Measurements from ENCODE around the gene CPXM1.

DNA sequence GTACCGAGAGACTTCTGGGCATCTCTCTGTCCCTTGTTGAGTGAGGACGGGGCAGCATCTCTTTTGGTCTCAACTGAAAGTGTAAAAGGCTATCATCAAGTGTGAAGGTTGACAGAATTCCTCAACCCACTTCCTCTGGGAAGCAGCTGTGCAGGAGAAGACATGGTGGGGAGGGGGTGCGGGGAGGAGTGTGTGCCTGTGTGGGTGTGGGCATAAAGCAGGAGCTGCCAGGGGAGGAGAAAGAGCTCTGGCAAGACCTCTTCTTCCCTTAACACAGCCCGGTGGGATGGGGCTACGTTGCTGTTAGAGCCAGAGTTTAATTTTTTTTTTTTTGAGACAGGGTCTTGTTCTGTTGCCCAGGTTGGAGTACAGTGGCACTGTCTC lies 31.8 kb downstream of the CPXM1 start:
- TF ChIP-seq, protein P1, sequence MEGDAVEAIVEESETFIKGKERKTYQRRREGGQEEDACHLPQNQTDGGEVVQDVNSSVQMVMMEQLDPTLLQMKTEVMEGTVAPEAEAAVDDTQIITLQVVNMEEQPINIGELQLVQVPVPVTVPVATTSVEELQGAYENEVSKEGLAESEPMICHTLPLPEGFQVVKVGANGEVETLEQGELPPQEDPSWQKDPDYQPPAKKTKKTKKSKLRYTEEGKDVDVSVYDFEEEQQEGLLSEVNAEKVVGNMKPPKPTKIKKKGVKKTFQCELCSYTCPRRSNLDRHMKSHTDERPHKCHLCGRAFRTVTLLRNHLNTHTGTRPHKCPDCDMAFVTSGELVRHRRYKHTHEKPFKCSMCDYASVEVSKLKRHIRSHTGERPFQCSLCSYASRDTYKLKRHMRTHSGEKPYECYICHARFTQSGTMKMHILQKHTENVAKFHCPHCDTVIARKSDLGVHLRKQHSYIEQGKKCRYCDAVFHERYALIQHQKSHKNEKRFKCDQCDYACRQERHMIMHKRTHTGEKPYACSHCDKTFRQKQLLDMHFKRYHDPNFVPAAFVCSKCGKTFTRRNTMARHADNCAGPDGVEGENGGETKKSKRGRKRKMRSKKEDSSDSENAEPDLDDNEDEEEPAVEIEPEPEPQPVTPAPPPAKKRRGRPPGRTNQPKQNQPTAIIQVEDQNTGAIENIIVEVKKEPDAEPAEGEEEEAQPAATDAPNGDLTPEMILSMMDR (IDR thresholded peaks at IDR 0.05; ENCODE audit: poor library complexity), result no peak
- TF ChIP-seq EZH2phosphoT487 (IDR thresholded peaks at IDR 0.05; ENCODE audit: low read depth, severe bottlenecking, unreplicated experiment) (no peak), EZH2 (IDR thresholded peaks at IDR 0.05; ENCODE audit: borderline replicate concordance) (no peak)

All from hepatocyte (in vitro differentiated cells).